ENCODE measurements around the gene EVL.
"Not testable (repeated sequence)": the region's sequence is repeated elsewhere in the genome, so short reads cannot be mapped to it uniquely, and the experiment has no call there.

The EVL gene

GRCh38 chr14:100037353-100037752, 27.9 kb upstream of the EVL start:
- no peak for DNase-seq (ENCODE audit: low read depth in 2 of 2)

GRCh38 chr14:100038065-100038464, 27.2 kb upstream of the EVL start:
- no peak for DNase-seq (ENCODE audit: low read depth in 2 of 2)

DNA sequence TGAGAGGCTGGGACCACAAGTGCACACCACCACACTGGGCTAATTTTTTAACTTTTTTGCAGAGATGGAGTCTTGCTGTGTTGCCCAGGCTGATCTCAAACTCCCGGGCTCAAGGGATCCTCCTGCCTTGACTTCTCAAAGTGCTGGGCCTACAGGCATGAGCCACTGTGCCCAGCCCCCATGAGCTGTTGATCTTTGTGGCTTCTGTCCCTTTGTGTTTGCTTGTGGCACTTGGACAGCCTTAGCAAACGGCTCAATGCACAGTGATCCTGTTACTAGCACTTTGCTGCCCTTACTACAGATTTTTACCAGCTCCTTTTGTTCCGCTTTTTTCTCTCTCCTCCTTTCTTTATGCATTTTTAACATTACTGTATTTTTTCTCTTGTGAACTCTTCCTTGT, 25.3 kb upstream of the EVL start:
- no peak for DNase-seq (ENCODE audit: low read depth in 2 of 2)

DNA sequence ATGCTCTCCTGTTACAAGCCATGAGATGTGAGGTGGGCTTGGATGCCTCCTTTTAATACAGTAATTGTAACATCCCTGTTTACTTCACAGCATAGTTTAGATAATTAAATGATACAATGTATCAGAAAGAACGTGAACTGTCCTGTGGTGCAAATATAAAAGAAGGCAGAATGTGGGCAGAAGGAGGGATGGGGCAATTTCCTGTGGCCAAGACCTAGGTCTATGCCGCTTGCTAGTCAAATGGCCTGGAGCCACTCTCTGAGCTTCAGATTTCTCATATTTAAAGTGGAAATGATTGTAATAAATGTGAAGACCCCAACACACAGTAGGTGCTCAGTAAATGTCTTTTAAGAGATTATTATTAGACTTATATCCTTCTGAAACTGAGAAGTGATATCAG, 24.0 kb upstream of the EVL start:
- DNase-seq (ENCODE audit: low read depth in 2 of 2) = no peak

DNA sequence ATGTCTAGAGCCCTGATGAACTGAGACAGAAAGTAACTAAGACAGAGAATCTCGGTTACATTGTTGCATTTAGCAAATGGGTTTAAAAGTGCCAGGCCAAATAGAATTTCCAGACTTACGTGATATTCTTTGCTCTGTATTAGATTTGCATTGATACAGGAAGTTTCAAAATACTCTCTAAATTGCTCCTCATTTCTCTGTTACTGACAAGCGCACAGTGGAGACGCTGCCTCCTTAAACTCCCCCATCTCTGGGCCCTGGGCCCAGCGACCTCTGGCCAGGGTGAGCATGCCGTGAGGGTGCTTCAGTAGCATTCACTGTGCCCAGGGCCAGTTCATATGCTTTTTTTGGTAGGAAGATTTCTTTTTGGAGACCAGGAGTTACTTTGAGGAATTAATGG, 22.9 kb upstream of the EVL start:
- no peak for DNase-seq (ENCODE audit: low read depth in 2 of 2)

- DNase-seq (ENCODE audit: low read depth in 2 of 2) = no peak
These were observed 19.4 kb upstream of the EVL start for GRCh38 chr14:100045642-100046344.

- no peak for DNase-seq (ENCODE audit: low read depth in 2 of 2)
These were observed 17.6 kb upstream of the EVL start for GRCh38 chr14:100047600-100047999.

- DNase-seq (ENCODE audit: low read depth in 2 of 2) = no peak
These were observed 16.4 kb upstream of the EVL start for GRCh38 chr14:100048786-100049185.

- no peak for DNase-seq (ENCODE audit: low read depth in 2 of 2)
These were observed 16.0 kb upstream of the EVL start for GRCh38 chr14:100049220-100049619.

DNA sequence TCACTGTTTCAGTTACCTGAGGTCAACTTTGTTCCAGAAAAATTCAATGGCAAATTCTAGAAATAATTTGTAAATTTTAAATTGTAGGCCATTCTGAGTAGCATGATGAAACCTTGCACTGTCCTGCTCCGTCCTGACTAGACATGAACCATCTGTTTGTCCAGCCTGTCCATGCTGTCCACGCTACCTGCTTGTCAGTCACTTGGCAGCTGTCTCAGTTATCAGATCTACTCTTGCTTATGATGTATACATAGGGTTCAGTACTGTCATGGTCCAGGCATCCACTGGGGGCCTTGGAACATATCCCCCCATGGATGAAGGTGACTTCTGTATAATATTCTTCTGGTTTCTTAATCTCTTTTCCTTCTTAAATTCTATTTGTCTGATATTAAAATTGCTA, 14.1 kb upstream of the EVL start:
- DNase-seq (ENCODE audit: low read depth in 2 of 2) = no peak

GRCh38 chr14:100051543-100051942, 13.7 kb upstream of the EVL start:
- no peak for DNase-seq (ENCODE audit: low read depth in 2 of 2)

DNA sequence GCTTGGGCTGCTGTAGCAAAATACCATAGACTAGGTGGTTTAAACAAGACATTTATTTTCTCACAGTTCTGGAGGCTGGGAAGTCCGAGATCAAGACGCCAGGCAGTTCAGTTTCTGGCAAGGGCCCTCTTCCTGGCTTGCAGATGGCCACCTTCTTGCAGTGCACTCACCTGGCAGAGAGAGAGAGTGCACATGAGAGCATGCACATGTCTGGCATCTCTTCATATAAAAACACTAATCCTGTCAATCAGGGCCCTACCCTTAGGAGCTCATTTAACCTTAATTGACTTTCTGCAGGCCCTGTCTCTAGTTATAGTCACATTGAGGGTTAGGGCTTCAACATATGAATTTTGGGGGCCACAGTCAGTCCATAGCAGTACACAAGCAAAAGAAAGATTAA, 12.4 kb upstream of the EVL start:
- no peak for DNase-seq (ENCODE audit: low read depth in 2 of 2)

GRCh38 chr14:100054316-100055075, 10.7 kb upstream of the EVL start:
- no peak for DNase-seq (ENCODE audit: low read depth in 2 of 2)

- no peak for DNase-seq (ENCODE audit: low read depth in 2 of 2)
These were observed 8.8 kb upstream of the EVL start for GRCh38 chr14:100056431-100056830.

GRCh38 chr14:100056964-100057795, 8.0 kb upstream of the EVL start:
- no peak for DNase-seq (ENCODE audit: low read depth in 2 of 2)

DNA sequence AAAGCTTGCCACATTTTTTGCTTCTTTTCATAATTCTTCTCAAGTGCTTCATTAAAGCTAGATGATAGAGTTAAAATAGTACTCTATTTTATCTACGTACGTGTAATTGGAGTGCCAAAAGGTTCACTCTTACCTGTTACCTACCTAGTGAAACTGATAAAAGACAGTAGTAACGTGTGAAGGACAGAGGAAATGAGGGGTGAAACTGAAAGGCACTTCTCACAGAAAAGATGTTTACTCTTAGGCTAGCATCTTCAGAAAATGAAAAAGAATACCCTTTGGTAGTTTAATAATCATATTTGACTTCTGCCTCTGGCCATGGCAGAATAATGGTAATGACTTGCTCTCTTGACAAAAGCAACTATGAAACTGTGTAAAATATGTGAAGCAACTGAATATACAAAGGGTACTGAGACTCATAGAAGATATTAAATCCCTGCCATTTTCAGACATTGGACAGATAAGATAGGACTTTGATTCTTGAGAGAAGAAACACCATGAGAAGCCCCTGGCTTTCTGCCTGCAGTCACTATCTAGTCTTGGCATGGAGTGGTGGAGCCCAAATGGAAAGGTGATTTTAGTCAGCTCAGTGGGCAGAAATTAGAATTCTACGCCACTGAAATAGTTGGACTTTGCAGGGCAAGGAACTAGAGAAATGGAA, 6.3 kb upstream of the EVL start:
- no peak for DNase-seq (ENCODE audit: low read depth in 2 of 2)

DNA sequence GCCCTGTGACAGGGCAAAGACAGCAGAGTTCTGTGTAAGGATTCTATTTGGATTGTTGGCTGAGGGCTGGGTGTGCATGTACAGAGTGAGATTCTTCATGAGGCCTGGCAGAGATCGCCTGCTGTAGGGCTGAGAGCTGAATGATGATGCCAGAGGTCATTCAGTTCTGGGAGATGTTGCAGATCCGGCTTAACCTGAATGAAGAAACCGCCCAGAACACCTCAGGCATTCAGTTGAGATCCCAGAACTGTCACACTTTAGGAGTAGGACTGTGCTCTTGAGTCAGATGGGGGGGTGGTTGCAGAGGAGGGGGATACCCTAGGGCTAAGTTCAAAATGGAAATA, 5.8 kb upstream of the EVL start:
- no peak for DNase-seq (ENCODE audit: low read depth in 2 of 2)

GRCh38 chr14:100060760-100061159, 4.5 kb upstream of the EVL start:
- no peak for DNase-seq (ENCODE audit: low read depth in 2 of 2)

GRCh38 chr14:100062590-100062989, 2.6 kb upstream of the EVL start:
- DNase-seq (ENCODE audit: low read depth in 2 of 2) = no peak

GRCh38 chr14:100063314-100063941, 1.8 kb upstream of the EVL start:
- no peak for DNase-seq (ENCODE audit: low read depth in 2 of 2)

GRCh38 chr14:100064335-100065092, 708 bp upstream of the EVL start:
- DNase-seq (ENCODE audit: low read depth in 2 of 2) = not testable (repeated sequence)
